WTC11 (cell line): ENCODE data around the gene SNX13. TPM values are rescaled to one million over a fixed set of nuclear protein-coding genes. Genes with fewer than 3 reads are reported as not detected.

Experiments
- ATAC-seq: fragments of 200-7000 bp; cut with Tn5 transposase; 2 replicates; pipeline ENCODE4 v1.10.0; 2021; ENCODE audit warnings: mild to moderate bottlenecking, moderate library complexity
- CTCF ChIA-PET: fragments of 300-600 bp; sonication (Branson Sonifier 250); formaldehyde crosslinking; loops from one replicate; lab custom pipeline; 2021; ENCODE audit warnings: antibody characterized with exemption; lab: Charles Lee
- POLR2A ChIA-PET: fragments of 350-600 bp; sonication (Branson Sonifier 250); formaldehyde crosslinking; loops from one replicate; lab custom pipeline; 2021; ENCODE audit warnings: antibody characterized with exemption; lab: Charles Lee
- DNase-seq: peaks from one replicate; pipeline ENCODE4 v3.0.0; 2021; ENCODE audit warnings: low spot score
- H3K27ac Mint-ChIP-seq: 2 replicates; pipeline ENCODE4 v1.8.0; 2021; ENCODE audit warnings: mixed read lengths
- H3K27me3 Mint-ChIP-seq: 2 replicates; pipeline ENCODE4 v1.8.0; 2021; ENCODE audit warnings: low read depth, mild to moderate bottlenecking, moderate library complexity, mixed read lengths
- H3K36me3 Mint-ChIP-seq: 2 replicates; pipeline ENCODE4 v1.8.0; 2021; ENCODE audit warnings: mixed read lengths
- H3K4me1 Mint-ChIP-seq: 2 replicates; pipeline ENCODE4 v1.8.0; 2022; ENCODE audit warnings: mixed read lengths
- H3K4me3 Mint-ChIP-seq: 2 replicates; pipeline ENCODE4 v1.8.0; 2021; ENCODE audit warnings: mild to moderate bottlenecking, moderate library complexity, mixed read lengths
- H3K9me3 Mint-ChIP-seq: 2 replicates; pipeline ENCODE4 v1.8.0; 2021; ENCODE audit warnings: mixed read lengths
- FOXK1 ChIP-seq: sonication (generic); formaldehyde crosslinking; IDR thresholded peaks from 2 replicates; pipeline ENCODE4 v1.8.0; 2022; ENCODE audit warnings: mild to moderate bottlenecking, moderate library complexity, missing genetic modification reagents
- GABPB1 ChIP-seq: sonication (generic); formaldehyde crosslinking; IDR thresholded peaks from 2 replicates; pipeline ENCODE4 v1.8.1; 2023; ENCODE audit warnings: mild to moderate bottlenecking, missing genetic modification reagents
- JAZF1 ChIP-seq: fragments of 250-450 bp; sonication (Bioruptor Pico); IDR thresholded peaks from 2 replicates; pipeline ENCODE4 v1.9.0; 2021; ENCODE audit warnings: moderate library complexity, mild to moderate bottlenecking, inconsistent platforms
- KAT7 ChIP-seq: sonication (generic); formaldehyde crosslinking; IDR thresholded peaks from 2 replicates; pipeline ENCODE4 v1.8.1; 2023; ENCODE audit warnings: missing genetic modification reagents, mild to moderate bottlenecking, borderline replicate concordance
- MXD4 ChIP-seq: fragments of 250-450 bp; sonication (Bioruptor Pico); IDR thresholded peaks from 2 replicates; pipeline ENCODE4 v1.8.0; 2021; ENCODE audit warnings: mild to moderate bottlenecking, moderate library complexity, borderline replicate concordance
- SP1 ChIP-seq: sonication (generic); formaldehyde crosslinking; conservative IDR thresholded peaks from 2 replicates; pipeline ENCODE4 v1.8.1; 2022; ENCODE audit warnings: missing genetic modification reagents
- TEAD1 ChIP-seq: sonication (generic); formaldehyde crosslinking; IDR thresholded peaks from 2 replicates; pipeline ENCODE4 v1.8.0; 2022; ENCODE audit warnings: mild to moderate bottlenecking, missing genetic modification reagents
- USF2 ChIP-seq: sonication (generic); formaldehyde crosslinking; IDR thresholded peaks from 2 replicates; pipeline ENCODE4 v1.8.1; 2023; ENCODE audit warnings: mild to moderate bottlenecking, missing genetic modification reagents, moderate library complexity
- ZNF281 ChIP-seq: sonication (generic); formaldehyde crosslinking; IDR thresholded peaks from 2 replicates; pipeline ENCODE4 v1.8.0; 2023; ENCODE audit warnings: mild to moderate bottlenecking, missing genetic modification reagents
- ZNF423 ChIP-seq: fragments of 250-450 bp; sonication (Bioruptor Pico); IDR thresholded peaks from 2 replicates; pipeline ENCODE4 v2.1.2; 2022; ENCODE audit warnings: mild to moderate bottlenecking, moderate library complexity
- ZNF425 ChIP-seq: fragments of 250-450 bp; sonication (Bioruptor Pico); conservative IDR thresholded peaks from 2 replicates; pipeline ENCODE4 v1.9.0; 2021; ENCODE audit warnings: mild to moderate bottlenecking
- ZNF532 ChIP-seq: fragments of 250-450 bp; sonication (Bioruptor Pico); IDR thresholded peaks from 2 replicates; pipeline ENCODE4 v1.9.0; 2021; ENCODE audit warnings: mild to moderate bottlenecking, borderline replicate concordance
- total RNA-seq: library from RNA; stranded (reverse); gene quantifications from 3 replicates; pipeline ENCODE4 v1.2.3, GENCODE V29; 2021
- TF ChIP-seq, protein P1 (sequence below): sonication (generic); formaldehyde crosslinking; IDR thresholded peaks from 2 replicates; pipeline ENCODE4 v1.8.1; 2022; ENCODE audit warnings: mild to moderate bottlenecking, missing genetic modification reagents, moderate library complexity, borderline replicate concordance
- TF ChIP-seq, protein P2 (sequence below): sonication (generic); formaldehyde crosslinking; IDR thresholded peaks from 2 replicates; pipeline ENCODE4 v1.8.1; 2022; ENCODE audit warnings: low read depth, mild to moderate bottlenecking, moderate library complexity, missing genetic modification reagents, borderline replicate concordance
- TF ChIP-seq, protein P3 (sequence below): fragments of 250-450 bp; sonication (Bioruptor Pico); IDR thresholded peaks from 2 replicates; pipeline ENCODE4 v2.1.2; 2022; ENCODE audit warnings: mild to moderate bottlenecking, moderate library complexity

Gene SNX13
- total RNA-seq, 1 experiment from 2014 or later, result 27.5 TPM

DNA sequence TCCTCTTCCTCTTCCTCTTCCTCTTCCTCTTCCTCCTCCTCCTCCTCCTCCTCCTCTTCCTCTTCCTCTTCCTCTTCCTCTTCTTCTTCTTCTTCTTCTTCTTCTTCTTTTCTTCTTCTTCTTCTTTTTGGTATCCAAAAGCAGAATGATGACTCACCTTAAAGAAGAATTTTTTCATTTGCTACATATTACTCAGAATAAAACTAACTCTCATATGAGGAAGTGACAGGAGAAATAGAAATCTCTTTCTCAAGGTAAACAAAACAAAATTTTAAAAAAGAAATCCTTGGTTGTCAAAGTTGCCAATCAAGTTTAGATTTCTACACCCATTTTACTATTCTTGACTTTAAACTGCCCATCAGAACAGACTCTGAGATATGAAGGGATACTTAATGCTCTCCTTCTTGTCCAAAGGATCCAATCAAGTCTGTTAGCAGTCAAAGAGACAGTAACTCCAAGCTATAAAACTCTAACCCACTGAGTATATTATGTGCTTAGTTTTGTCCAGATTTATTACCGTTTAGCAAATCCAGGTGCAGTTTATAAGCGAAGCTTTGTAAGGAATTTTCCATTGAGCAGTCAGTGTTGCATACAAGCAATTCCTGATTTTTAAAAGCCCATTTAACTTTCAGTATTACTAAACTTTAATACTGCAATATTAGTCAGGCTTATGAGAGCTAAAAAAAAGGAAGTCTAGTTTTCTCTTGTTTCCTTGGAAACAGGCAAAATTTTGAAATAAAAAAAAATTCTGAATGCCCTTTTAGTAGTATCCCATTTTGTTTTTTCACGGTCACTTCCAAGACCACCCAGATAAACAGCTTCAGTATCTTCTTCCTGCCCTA lies 43.1 kb upstream of the SNX13 start:
- no peaks in the 10 kb centered on the region for H3K4me1 Mint-ChIP-seq
- H3K36me3 Mint-ChIP-seq, result no peaks in the 10 kb centered on the region
- H3K9me3 Mint-ChIP-seq, result no peaks in the 10 kb centered on the region
- DNase-seq, result no peak
- H3K27me3 Mint-ChIP-seq, result no peaks in the 10 kb centered on the region; the same call in 1 of the 2 replicates
- no peak for ATAC-seq
- no peak overlapping the region for H3K27ac Mint-ChIP-seq
- no peak for TF ChIP-seq KAT7
- no peak for TF ChIP-seq USF2 (CRISPR knock-in tag)
- TF ChIP-seq ZNF532 (CRISPR knock-in tag), result no peak
- POLR2A ChIA-PET, result no interaction called here
- CTCF ChIA-PET, result interaction anchor here (1.5 kb wide), 1 partner anchor 9 kb away, joined by 3 read pairs; no protein-coding TSS in a partner anchor
- H3K4me3 Mint-ChIP-seq, result no peak overlapping the region

DNA sequence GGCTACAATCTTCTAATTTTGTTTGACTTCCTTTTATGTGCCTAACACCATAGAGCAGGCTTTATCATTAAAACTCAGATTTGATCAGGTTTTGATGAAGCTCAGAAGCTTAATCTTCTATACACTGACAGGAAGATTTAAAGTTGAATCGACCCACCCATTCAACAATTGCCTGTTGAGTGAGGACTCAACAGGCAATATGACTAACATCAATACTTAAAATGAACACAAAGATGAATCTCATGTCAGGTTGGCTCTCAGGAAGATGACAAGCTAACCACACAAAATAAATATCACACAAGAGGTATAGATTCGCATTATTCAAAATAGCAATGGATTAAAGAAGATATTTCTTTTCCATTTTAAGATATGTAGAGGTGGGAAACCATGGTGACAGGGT lies 36.7 kb upstream of the SNX13 start:
- DNase-seq (no peak), ATAC-seq (no peak)
- no peaks in the 10 kb centered on the region for H3K27me3 Mint-ChIP-seq
- ChIA-PET CTCF (no interaction called here), POLR2A (no interaction called here)
- no peaks in the 10 kb centered on the region for H3K4me1 Mint-ChIP-seq
- H3K4me3 Mint-ChIP-seq, result no peak overlapping the region
- H3K27ac Mint-ChIP-seq, result no peak overlapping the region
- TF ChIP-seq TEAD1 (CRISPR knock-in tag), result no peak
- peaks cover 5% of the 10 kb centered on the region for H3K9me3 Mint-ChIP-seq
- H3K36me3 Mint-ChIP-seq, result no peaks in the 10 kb centered on the region

DNA sequence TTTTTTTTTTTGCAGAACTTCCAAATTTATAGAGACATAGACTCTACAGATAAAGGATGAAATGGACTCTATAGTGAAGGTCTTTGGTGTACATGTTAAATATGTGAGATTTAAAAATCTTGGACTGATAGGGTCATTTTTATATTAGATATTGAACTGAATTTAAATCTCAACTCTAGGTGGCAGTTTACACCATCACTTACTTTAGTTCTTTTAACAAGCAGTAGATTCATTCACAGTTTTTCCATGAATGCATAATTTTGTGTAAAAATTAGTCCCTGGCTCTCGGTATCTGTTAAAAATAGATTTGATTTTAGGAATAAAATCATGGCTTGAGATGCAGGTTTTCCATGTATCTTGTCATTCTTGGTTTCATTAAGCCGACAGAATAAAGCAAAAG lies 31.1 kb upstream of the SNX13 start:
- no peaks in the 10 kb centered on the region for H3K9me3 Mint-ChIP-seq
- DNase-seq (no peak), ATAC-seq (no peak)
- ChIA-PET CTCF (no interaction called here), POLR2A (no interaction called here)
- H3K36me3 Mint-ChIP-seq, result no peaks in the 10 kb centered on the region
- H3K4me1 Mint-ChIP-seq, result no peaks in the 10 kb centered on the region
- no peaks in the 10 kb centered on the region for H3K27me3 Mint-ChIP-seq
- H3K4me3 Mint-ChIP-seq, result no peak overlapping the region
- no peak overlapping the region for H3K27ac Mint-ChIP-seq
- TF ChIP-seq JAZF1 (CRISPR knock-in tag) (no peak), TEAD1 (CRISPR knock-in tag) (no peak), SP1 (CRISPR knock-in tag) (no peak), ZNF425 (CRISPR knock-in tag) (no peak), GABPB1 (CRISPR knock-in tag) (no peak), ZNF423 (CRISPR knock-in tag) (no peak), ZNF281 (CRISPR knock-in tag) (no peak), MXD4 (CRISPR knock-in tag) (no peak), FOXK1 (CRISPR knock-in tag) (no peak)
- TF ChIP-seq, protein P1, sequence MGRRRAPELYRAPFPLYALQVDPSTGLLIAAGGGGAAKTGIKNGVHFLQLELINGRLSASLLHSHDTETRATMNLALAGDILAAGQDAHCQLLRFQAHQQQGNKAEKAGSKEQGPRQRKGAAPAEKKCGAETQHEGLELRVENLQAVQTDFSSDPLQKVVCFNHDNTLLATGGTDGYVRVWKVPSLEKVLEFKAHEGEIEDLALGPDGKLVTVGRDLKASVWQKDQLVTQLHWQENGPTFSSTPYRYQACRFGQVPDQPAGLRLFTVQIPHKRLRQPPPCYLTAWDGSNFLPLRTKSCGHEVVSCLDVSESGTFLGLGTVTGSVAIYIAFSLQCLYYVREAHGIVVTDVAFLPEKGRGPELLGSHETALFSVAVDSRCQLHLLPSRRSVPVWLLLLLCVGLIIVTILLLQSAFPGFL (CRISPR knock-in tag), result no peak
- TF ChIP-seq, protein P2, sequence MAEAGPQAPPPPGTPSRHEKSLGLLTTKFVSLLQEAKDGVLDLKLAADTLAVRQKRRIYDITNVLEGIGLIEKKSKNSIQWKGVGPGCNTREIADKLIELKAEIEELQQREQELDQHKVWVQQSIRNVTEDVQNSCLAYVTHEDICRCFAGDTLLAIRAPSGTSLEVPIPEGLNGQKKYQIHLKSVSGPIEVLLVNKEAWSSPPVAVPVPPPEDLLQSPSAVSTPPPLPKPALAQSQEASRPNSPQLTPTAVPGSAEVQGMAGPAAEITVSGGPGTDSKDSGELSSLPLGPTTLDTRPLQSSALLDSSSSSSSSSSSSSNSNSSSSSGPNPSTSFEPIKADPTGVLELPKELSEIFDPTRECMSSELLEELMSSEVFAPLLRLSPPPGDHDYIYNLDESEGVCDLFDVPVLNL (CRISPR knock-in tag), result no peak
- TF ChIP-seq, protein P3, sequence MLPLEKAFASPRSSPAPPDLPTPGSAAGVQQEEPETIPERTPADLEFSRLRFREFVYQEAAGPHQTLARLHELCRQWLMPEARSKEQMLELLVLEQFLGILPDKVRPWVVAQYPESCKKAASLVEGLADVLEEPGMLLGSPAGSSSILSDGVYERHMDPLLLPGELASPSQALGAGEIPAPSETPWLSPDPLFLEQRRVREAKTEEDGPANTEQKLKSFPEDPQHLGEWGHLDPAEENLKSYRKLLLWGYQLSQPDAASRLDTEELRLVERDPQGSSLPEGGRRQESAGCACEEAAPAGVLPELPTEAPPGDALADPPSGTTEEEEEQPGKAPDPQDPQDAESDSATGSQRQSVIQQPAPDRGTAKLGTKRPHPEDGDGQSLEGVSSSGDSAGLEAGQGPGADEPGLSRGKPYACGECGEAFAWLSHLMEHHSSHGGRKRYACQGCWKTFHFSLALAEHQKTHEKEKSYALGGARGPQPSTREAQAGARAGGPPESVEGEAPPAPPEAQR (CRISPR knock-in tag), result no peak
